DMS53 treated with DMSO at 0.1 percent for 48 hours (cell line): Measurements from ENCODE around the gene LTB4R2.

Experiments used
- DNase-seq: peaks from one replicate; lab custom pipeline; 2025; ENCODE audit not compliant: unreplicated experiment; lab: John Stamatoyannopoulos, UW

LTB4R2 gene

DNA sequence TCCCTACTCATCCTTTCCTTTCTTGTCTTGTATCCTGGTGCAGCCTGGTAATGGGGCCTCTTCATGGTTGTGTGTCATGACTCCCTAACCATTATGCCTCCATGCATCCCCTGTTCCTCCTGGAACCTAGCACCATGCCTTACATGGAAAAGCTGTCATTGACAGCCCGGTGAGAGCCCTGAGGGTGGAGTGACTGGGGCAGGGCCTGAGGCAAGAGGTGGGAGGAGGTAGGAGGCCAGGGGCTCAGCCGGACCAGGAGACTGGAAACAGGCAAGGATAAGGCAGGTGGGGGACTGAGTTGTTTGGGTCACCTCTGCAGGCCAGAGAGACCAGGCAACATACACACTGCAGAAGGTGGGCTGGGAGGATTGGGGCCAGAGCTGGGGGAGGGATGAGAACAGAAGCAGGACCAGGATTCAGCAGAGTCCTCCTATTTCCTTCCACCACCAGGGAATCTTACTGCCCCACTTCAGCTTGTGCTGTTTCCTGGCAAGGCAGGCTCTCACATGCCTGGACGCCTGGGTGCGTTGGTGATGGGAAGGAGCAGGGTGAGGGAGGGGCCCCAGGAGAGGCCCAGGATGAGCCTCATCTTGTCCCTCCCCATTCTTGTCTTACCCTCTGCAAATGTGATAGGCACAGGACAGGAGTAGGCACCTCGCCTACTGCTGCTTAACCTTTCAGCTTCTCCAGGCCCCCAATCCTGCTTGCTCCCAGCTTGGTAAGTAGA, at the start of gene LTB4R2:
LTB4R2 (plus strand) TSS at position 603 of the 727 bp plus-strand sequence. CDS start 525 bp downstream, outside the sequence.
- DNase-seq = no peak

DNA sequence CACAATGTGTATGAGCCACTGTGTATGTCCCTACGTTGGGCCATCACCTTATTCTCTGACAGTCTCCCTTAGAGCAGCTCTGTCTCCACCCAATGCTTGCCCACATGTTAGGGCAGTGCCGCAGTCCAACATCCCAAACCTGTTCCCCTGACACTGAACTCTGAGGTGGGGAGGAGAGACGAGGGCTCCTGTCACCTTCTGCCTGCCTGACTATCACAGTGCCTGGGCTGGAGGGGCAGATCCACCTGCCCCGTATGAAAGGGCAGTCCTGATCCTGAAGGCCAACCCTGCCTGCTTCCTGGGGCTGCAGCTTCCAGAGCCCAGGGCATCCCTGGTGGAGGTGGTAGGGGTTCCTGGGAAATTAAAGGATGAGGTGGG, 49.2 kb upstream of the LTB4R2 start:
- DNase-seq = no peak

GRCh38 chr14:24261256-24261968, 48.5 kb upstream of the LTB4R2 start:
- no peak for DNase-seq

GRCh38 chr14:24261969-24262327, 48.0 kb upstream of the LTB4R2 start:
- DNase-seq = no peak

DNA sequence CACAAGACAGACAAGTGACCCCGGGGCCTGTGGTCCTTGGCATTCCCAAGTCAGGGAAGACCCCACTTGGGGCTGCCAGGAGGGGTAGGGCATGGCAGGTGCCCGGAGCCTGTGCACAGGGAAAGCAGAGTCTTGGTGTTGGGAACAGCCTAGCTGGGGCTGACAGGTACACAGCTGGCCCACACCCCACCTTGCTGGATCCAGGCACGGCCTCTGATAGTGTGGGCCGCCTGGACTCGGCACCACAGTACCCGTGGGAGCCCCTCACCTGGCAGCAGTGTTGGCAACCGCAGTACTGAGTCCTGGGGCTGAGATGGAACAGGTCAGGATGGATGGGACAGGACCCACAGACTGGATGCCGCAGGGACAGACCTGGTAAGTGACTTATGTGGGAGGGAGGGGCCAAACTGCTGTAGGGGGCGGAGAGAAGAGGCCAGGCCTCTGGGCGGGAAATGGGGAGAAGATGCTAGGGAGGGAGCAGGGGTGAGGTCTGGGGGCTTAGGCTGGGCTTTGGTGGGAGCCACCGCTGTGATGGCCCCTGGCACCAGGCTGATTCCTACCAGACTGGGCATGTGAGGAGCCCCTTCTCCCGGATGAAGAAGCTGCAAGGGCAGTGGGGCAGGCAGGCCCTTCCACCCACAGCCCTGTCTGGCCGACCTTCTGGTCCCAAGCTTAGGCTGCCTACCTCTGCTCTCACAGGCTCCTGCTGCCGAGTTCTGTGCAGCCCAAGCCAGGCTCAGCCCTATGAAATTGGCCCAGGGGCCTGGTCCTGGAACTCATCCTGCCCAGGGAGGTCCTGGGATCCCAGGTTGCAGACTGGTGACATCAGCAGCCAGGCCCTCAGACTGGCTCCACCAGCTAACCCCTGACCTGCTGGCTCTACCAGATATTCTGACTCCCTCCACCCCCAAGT, 46.9 kb upstream of the LTB4R2 start, which contains the start of gene TGM1:
TGM1 (minus strand) TSS at position 357 of the 913 bp plus-strand sequence. CDS start 825 bp downstream, outside the sequence.
- no peak for DNase-seq

GRCh38 chr14:24263848-24264247, 46.1 kb upstream of the LTB4R2 start:
- DNase-seq = no peak

- DNase-seq = no peak
Measured at GRCh38 chr14:24264298-24264697, 45.6 kb upstream of the LTB4R2 start.

GRCh38 chr14:24266344-24267244, 43.3 kb upstream of the LTB4R2 start:
- no peak for DNase-seq

DNA sequence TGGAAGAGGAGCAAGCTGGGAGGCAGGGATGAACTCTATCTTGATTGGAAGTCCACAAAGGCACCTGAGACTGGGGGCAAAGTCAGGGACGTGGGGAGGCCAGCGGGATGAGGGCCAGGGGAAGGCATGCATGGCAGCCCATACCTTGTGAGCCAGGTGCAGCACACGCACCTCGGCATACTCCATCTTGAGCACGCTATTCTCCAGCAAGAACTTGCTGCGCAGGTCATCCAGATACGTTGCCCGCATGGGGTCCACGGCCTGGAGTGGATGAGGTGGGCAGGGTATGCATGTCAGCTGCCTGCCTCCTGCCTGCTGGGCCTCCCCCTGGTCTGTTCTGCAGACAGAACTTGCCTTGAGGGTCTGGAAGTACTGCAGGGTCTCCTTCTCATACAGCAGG, 42.4 kb upstream of the LTB4R2 start:
- no peak for DNase-seq

- no peak for DNase-seq
Measured at GRCh38 chr14:24268225-24268624, 41.7 kb upstream of the LTB4R2 start.

GRCh38 chr14:24269368-24269767, 40.6 kb upstream of the LTB4R2 start:
- no peak for DNase-seq

DNA sequence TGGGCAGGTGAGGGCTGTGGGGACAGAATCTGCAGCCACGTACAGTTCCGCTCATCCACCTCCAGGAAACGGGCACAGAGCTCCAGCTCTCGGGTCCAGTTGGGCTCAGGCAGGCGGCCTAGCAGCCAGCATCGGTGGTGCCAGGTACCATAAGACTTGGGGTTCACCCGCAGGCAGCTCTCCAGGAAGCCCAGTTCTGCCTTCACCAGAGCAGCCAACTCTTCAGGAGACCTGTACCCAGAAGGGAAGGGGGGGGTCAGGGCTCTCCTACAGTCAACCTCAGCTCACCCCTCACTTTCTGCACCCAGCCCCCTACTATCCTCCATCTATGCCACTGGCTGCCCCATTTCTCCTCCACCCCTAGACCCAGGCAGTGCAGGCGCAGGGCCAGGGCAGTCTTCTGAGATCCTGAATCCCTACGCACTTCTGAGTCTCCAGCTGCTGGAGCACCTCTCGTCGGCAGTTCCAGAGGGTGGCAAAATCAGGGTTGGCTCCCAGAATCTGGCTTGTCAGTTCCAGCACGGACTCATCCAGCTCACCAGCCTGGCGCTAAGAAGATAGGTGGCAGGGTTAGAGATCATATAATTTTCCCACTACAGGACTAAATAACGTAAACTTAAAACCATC, 39.9 kb upstream of the LTB4R2 start:
- DNase-seq = no peak

GRCh38 chr14:24270537-24271133, 39.3 kb upstream of the LTB4R2 start:
- no peak for DNase-seq

GRCh38 chr14:24271134-24271833, 38.7 kb upstream of the LTB4R2 start, which contains the start of gene RABGGTA:
Gene RABGGTA (minus strand): TSS chr14:24271597. CDS start chr14:24271115, 482 bp downstream.
- peak; percentile 73 for DNase-seq

- no peak for DNase-seq
Measured at GRCh38 chr14:24271834-24272263, 38.1 kb upstream of the LTB4R2 start.

DNA sequence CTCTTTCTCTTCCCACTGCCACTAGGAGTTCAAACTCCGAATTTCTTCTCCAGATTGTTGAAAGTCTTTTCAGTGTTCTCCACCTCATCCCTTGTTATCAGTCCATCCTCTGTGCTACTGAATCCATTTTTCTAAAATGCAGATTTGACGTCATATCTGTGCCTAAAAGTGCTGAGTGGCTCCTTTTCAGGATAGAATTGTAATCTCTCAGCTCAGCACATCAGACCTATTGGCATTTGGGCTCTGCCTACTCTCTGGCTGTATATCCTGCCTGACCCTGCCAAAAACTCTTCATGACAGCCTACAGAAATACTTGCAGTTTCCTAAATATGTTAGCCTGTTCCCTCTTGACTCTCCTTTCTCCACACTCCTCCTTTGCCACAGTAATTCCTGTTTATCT, 37.5 kb upstream of the LTB4R2 start:
- DNase-seq = no peak

DNA sequence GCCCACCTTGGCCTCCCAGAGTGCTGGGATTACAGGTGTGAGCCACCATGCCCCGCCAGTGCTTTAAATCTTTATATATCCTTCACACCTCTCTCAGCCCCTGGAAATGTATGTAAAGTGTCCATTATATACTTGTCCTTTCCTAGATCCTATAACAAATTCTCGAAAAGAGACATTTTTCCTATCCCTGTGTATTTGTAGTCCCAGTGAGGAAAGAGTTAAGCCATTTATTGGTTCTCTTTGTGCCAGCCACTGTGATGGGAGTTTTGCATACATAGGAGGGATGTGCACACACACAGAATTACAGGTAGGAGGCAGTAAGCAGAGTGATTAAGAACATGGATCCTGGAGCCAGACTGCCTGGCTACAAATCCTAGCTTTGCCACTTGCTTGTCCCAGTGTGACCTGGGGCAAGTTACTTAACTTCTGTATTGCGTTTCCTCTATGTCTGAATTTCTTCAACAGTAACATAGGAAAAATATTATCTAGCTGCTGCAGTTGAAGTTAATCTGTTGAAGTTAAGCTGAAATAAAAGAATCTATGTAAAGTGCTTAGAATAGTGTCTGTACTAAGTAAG, 36.4 kb upstream of the LTB4R2 start:
- DNase-seq = no peak

- DNase-seq = no peak
Measured at GRCh38 chr14:24274101-24274543, 35.8 kb upstream of the LTB4R2 start.
